ENCODE data around the gene PRKCA. TPM values are rescaled to one million over a fixed set of nuclear protein-coding genes. Genes with fewer than 3 reads are reported as not detected.
A peak's percentile ranks its signal among the peaks of the same experiment; 100 is the strongest.
"Not testable (repeated sequence)": the region's sequence is repeated elsewhere in the genome, so short reads cannot be mapped to it uniquely, and the experiment has no call there.

The PRKCA gene
- total RNA-seq (2012; rRNA removed) = 26.0 and 31.9 TPM in 2 replicates

GRCh38 chr17:66301864-66302741 is at the start of gene PRKCA:
Gene PRKCA (plus strand): TSS chr17:66302613.
- H3K27me3 ChIP-seq (ENCODE audit: control insufficient read depth, insufficient read depth, low read length) = no peaks in the 10 kb centered on the region
- peak within 1 kb of the TSS; percentile 88 for H3K9ac ChIP-seq (ENCODE audit: low read depth, low read length)
- no peaks in the 10 kb centered on the region for H3K36me3 ChIP-seq (ENCODE audit: insufficient read depth, low read length)
- H3K4me1 ChIP-seq (ENCODE audit: control insufficient read depth, insufficient read depth, low read length) = peaks cover 44% of the 10 kb centered on the region
- peak within 1 kb of the TSS; percentile 92 for H3K4me2 ChIP-seq (ENCODE audit: low read length)
- H3K4me3 ChIP-seq (ENCODE audit: low read length) = peak within 1 kb of the TSS; percentile 92
- H3K9me3 ChIP-seq (replicated peaks; ENCODE audit: low read length) = no peaks in the 10 kb centered on the region

GRCh38 chr17:66253458-66253857 is 49.0 kb upstream of the PRKCA start:
- not testable (repeated sequence) for H3K27me3 ChIP-seq (ENCODE audit: control insufficient read depth, insufficient read depth, low read length); H3K9ac ChIP-seq (ENCODE audit: low read depth, low read length); H3K4me3 ChIP-seq (ENCODE audit: low read length); H3K36me3 ChIP-seq (ENCODE audit: insufficient read depth, low read length); H3K9me3 ChIP-seq (replicated peaks; ENCODE audit: low read length); H3K4me2 ChIP-seq (ENCODE audit: low read length); H3K4me1 ChIP-seq (ENCODE audit: control insufficient read depth, insufficient read depth, low read length)

- Histone ChIP-seq H3K9me3 (replicated peaks; ENCODE audit: low read length) (no peaks in the 10 kb centered on the region), H3K4me1 (ENCODE audit: control insufficient read depth, insufficient read depth, low read length) (peaks cover 5% of the 10 kb centered on the region), H3K36me3 (ENCODE audit: insufficient read depth, low read length) (no peaks in the 10 kb centered on the region), H3K4me3 (ENCODE audit: low read length) (no peak overlapping the region), H3K9ac (ENCODE audit: low read depth, low read length) (no peak overlapping the region), H3K4me2 (ENCODE audit: low read length) (no peak overlapping the region), H3K27me3 (ENCODE audit: control insufficient read depth, insufficient read depth, low read length) (no peaks in the 10 kb centered on the region)
Observed at GRCh38 chr17:66255112-66255511, 47.3 kb upstream of the PRKCA start.

- Histone ChIP-seq H3K9me3 (replicated peaks; ENCODE audit: low read length) (no peaks in the 10 kb centered on the region), H3K4me3 (ENCODE audit: low read length) (no peak overlapping the region), H3K9ac (ENCODE audit: low read depth, low read length) (no peak overlapping the region), H3K36me3 (ENCODE audit: insufficient read depth, low read length) (no peaks in the 10 kb centered on the region), H3K4me2 (ENCODE audit: low read length) (no peak overlapping the region), H3K27me3 (ENCODE audit: control insufficient read depth, insufficient read depth, low read length) (no peaks in the 10 kb centered on the region), H3K4me1 (ENCODE audit: control insufficient read depth, insufficient read depth, low read length) (peaks cover 5% of the 10 kb centered on the region)
Observed at GRCh38 chr17:66255527-66255971, 46.9 kb upstream of the PRKCA start.

- Histone ChIP-seq H3K4me1 (ENCODE audit: control insufficient read depth, insufficient read depth, low read length) (peaks cover 4% of the 10 kb centered on the region), H3K9me3 (replicated peaks; ENCODE audit: low read length) (no peaks in the 10 kb centered on the region), H3K4me3 (ENCODE audit: low read length) (no peak overlapping the region), H3K36me3 (ENCODE audit: insufficient read depth, low read length) (no peaks in the 10 kb centered on the region), H3K4me2 (ENCODE audit: low read length) (no peak overlapping the region), H3K9ac (ENCODE audit: low read depth, low read length) (no peak overlapping the region), H3K27me3 (ENCODE audit: control insufficient read depth, insufficient read depth, low read length) (no peaks in the 10 kb centered on the region)
Observed at GRCh38 chr17:66260275-66260674, 42.1 kb upstream of the PRKCA start.

- H3K9me3 ChIP-seq (replicated peaks; ENCODE audit: low read length) = no peaks in the 10 kb centered on the region
Observed at GRCh38 chr17:66260688-66261087, 41.7 kb upstream of the PRKCA start.

GRCh38 chr17:66262767-66263166 is 39.6 kb upstream of the PRKCA start:
- no peaks in the 10 kb centered on the region for H3K9me3 ChIP-seq (replicated peaks; ENCODE audit: low read length)
- no peaks in the 10 kb centered on the region for H3K36me3 ChIP-seq (ENCODE audit: insufficient read depth, low read length)
- H3K4me1 ChIP-seq (ENCODE audit: control insufficient read depth, insufficient read depth, low read length) = no peaks in the 10 kb centered on the region
- no peak overlapping the region for H3K4me2 ChIP-seq (ENCODE audit: low read length)
- no peaks in the 10 kb centered on the region for H3K27me3 ChIP-seq (ENCODE audit: control insufficient read depth, insufficient read depth, low read length)
- H3K9ac ChIP-seq (ENCODE audit: low read depth, low read length) = no peak overlapping the region
- no peak overlapping the region for H3K4me3 ChIP-seq (ENCODE audit: low read length)

More at GRCh38 chr17:66260688-66261087, 41.7 kb upstream of the PRKCA start:
- no peaks in the 10 kb centered on the region for H3K36me3 ChIP-seq (ENCODE audit: insufficient read depth, low read length)
- H3K4me1 ChIP-seq (ENCODE audit: control insufficient read depth, insufficient read depth, low read length) = no peaks in the 10 kb centered on the region
- no peaks in the 10 kb centered on the region for H3K27me3 ChIP-seq (ENCODE audit: control insufficient read depth, insufficient read depth, low read length)
- no peak overlapping the region for H3K9ac ChIP-seq (ENCODE audit: low read depth, low read length)
- H3K4me2 ChIP-seq (ENCODE audit: low read length) = no peak overlapping the region
- no peak overlapping the region for H3K4me3 ChIP-seq (ENCODE audit: low read length)

GRCh38 chr17:66264696-66265095 is 37.7 kb upstream of the PRKCA start:
- H3K36me3 ChIP-seq (ENCODE audit: insufficient read depth, low read length) = no peaks in the 10 kb centered on the region
- H3K9ac ChIP-seq (ENCODE audit: low read depth, low read length) = no peak overlapping the region
- peaks cover 6% of the 10 kb centered on the region for H3K4me1 ChIP-seq (ENCODE audit: control insufficient read depth, insufficient read depth, low read length)
- H3K4me2 ChIP-seq (ENCODE audit: low read length) = no peak overlapping the region
- no peaks in the 10 kb centered on the region for H3K9me3 ChIP-seq (replicated peaks; ENCODE audit: low read length)
- H3K27me3 ChIP-seq (ENCODE audit: control insufficient read depth, insufficient read depth, low read length) = no peaks in the 10 kb centered on the region
- H3K4me3 ChIP-seq (ENCODE audit: low read length) = no peak overlapping the region

GRCh38 chr17:66268247-66268927 is 34.0 kb upstream of the PRKCA start:
- no peak overlapping the region for H3K9ac ChIP-seq (ENCODE audit: low read depth, low read length)
- no peak overlapping the region for H3K4me3 ChIP-seq (ENCODE audit: low read length)
- H3K9me3 ChIP-seq (replicated peaks; ENCODE audit: low read length) = no peaks in the 10 kb centered on the region
- peaks cover 17% of the 10 kb centered on the region for H3K4me1 ChIP-seq (ENCODE audit: control insufficient read depth, insufficient read depth, low read length)
- H3K4me2 ChIP-seq (ENCODE audit: low read length) = no peak overlapping the region
- no peaks in the 10 kb centered on the region for H3K36me3 ChIP-seq (ENCODE audit: insufficient read depth, low read length)
- no peaks in the 10 kb centered on the region for H3K27me3 ChIP-seq (ENCODE audit: control insufficient read depth, insufficient read depth, low read length)

- Histone ChIP-seq H3K36me3 (ENCODE audit: insufficient read depth, low read length) (no peaks in the 10 kb centered on the region), H3K4me1 (ENCODE audit: control insufficient read depth, insufficient read depth, low read length) (peaks cover 30% of the 10 kb centered on the region), H3K4me3 (ENCODE audit: low read length) (no peak overlapping the region), H3K27me3 (ENCODE audit: control insufficient read depth, insufficient read depth, low read length) (no peaks in the 10 kb centered on the region), H3K9me3 (replicated peaks; ENCODE audit: low read length) (no peaks in the 10 kb centered on the region), H3K4me2 (ENCODE audit: low read length) (no peak overlapping the region), H3K9ac (ENCODE audit: low read depth, low read length) (no peak overlapping the region)
Observed at GRCh38 chr17:66270106-66270505, 32.3 kb upstream of the PRKCA start.

GRCh38 chr17:66271512-66271911 is 30.9 kb upstream of the PRKCA start:
- peaks cover 42% of the 10 kb centered on the region for H3K4me1 ChIP-seq (ENCODE audit: control insufficient read depth, insufficient read depth, low read length)
- no peaks in the 10 kb centered on the region for H3K9me3 ChIP-seq (replicated peaks; ENCODE audit: low read length)
- no peaks in the 10 kb centered on the region for H3K36me3 ChIP-seq (ENCODE audit: insufficient read depth, low read length)
- H3K9ac ChIP-seq (ENCODE audit: low read depth, low read length) = no peak overlapping the region
- H3K4me2 ChIP-seq (ENCODE audit: low read length) = no peak overlapping the region
- H3K27me3 ChIP-seq (ENCODE audit: control insufficient read depth, insufficient read depth, low read length) = no peaks in the 10 kb centered on the region
- no peak overlapping the region for H3K4me3 ChIP-seq (ENCODE audit: low read length)
